ENCODE data around the gene POU5F1. TPM values are rescaled to one million over a fixed set of nuclear protein-coding genes. Genes with fewer than 3 reads are reported as not detected.

POU5F1 gene
- total and polyA plus RNA-seq, 9 of the 15 experiments (the other 6 are each of a cell fraction or from before 2014, with no cell fraction given): 0.06 to 2.0 (median 0.10) TPM; not detected in 6

- peak; percentile 51 for TF ChIP-seq ATF3 (IDR thresholded peaks at IDR 0.05)
- TF ChIP-seq ATF3 (CRISPR knock-in tag; conservative IDR thresholded peaks at IDR 0.05): no peak
Observed at GRCh38 chr6:31163922-31164321, 6.6 kb downstream of the POU5F1 start (continued).

- peak; percentile 33; the same call in 1 of the 2 replicates for TF ChIP-seq RBFOX2 (IDR thresholded peaks at IDR 0.05; ENCODE audit: low read depth, low read length)
- TF ChIP-seq BMI1 (IDR thresholded peaks at IDR 0.05; ENCODE audit: low read length): no peak
- Histone ChIP-seq H3K9me3 (replicated peaks; ENCODE audit: control insufficient read depth, insufficient read depth, low read depth, low read length) (no peaks in the 10 kb centered on the region), H3K4me3 (no peak overlapping the region), H4K20me1 (replicated peaks; ENCODE audit: control insufficient read depth, insufficient read depth, low read length) (no peaks in the 10 kb centered on the region; the same call in 1 of the 2 replicates), H2AFZ (ENCODE audit: low read depth, low read length) (no peak overlapping the region), H3K4me2 (ENCODE audit: insufficient read depth, low read length) (no peak overlapping the region), H3K79me2 (ENCODE audit: control insufficient read depth, insufficient read depth, low read length) (peaks cover 16% of the 10 kb centered on the region; the same call in 2 of the 3 replicates), H3K27ac (ENCODE audit: extremely low read depth, low read depth, low read length) (no peak overlapping the region), H3K27me3 (ENCODE audit: control insufficient read depth in 2 of 2, insufficient read depth in 2 of 2, low read length in 2 of 2) (no peaks in the 10 kb centered on the region), H3K36me3 (ENCODE audit: control insufficient read depth, insufficient read depth, low read length) (peaks cover 21% of the 10 kb centered on the region; the same call in 2 of the 3 replicates), H3K9ac (ENCODE audit: insufficient read depth in 1 of 2, low read depth in 2 of 2, low read length in 2 of 2) (peak overlapping the region in 1 of 2 experiments; percentile 65; a peak in 1 of 4 replicates), H3K4me1 (replicated peaks in 1 of 2; ENCODE audit: control insufficient read depth in 2 of 2, insufficient read depth in 2 of 2, low read length in 2 of 2) (peaks cover 10 to 18% of the 10 kb centered on the region in 2 experiments; a peak in 4 of 5 replicates), H3K9me1 (ENCODE audit: control insufficient read depth, insufficient read depth, low read length) (no peaks in the 10 kb centered on the region)
- ChIA-PET POLR2A (interaction anchor here (0.6 to 1.1 kb wide), 4 partner anchors 10 to 1457 kb away, joined by 3 to 5 read pairs (median 3); no protein-coding TSS in a partner anchor), CTCF (ENCODE audit: low intra/inter-chr PET ratio) (no interaction called here)
- DNase-seq (ENCODE audit: extremely low read depth in 1 of 4, low spot score in 3 of 4) (no peak), ATAC-seq (no peak), FAIRE-seq (no peak)
- no TSS peak for BruUV-seq (replicated peaks)
- intact Hi-C loops (cut with micrococcal nuclease) (no loop called here), in situ Hi-C loops (cut with MboI) (no loop called here)
- WGBS (ENCODE audit: insufficient coverage, low coverage, missing lambda C conversion rate): 80% methylated on average over 13 of the region's 13 CpGs
Observed at GRCh38 chr6:31162463-31163165, 7.9 kb downstream of the POU5F1 start.
